GM10847 (cell line): ENCODE results near the gene KRTAP24-1.

ENCODE experiments used
- POLR2A ChIP-seq: IDR thresholded peaks from 2 replicates; pipeline ENCODE4 v1.6.1; 2011; ENCODE audit not compliant: insufficient read length; ENCODE audit errors: extremely low read depth

KRTAP24-1 gene

GRCh38 chr21:30282850-30283249 lies at the start of gene KRTAP24-1:
Gene KRTAP24-1 (minus strand): TSS chr21:30282950. CDS start chr21:30282932, 18 bp downstream.
- no peak for TF ChIP-seq POLR2A

GRCh38 chr21:30329203-30329875 lies 46.6 kb upstream of the KRTAP24-1 start:
- no peak for TF ChIP-seq POLR2A

- no peak for TF ChIP-seq POLR2A
Measured at GRCh38 chr21:30326390-30326789, 43.6 kb upstream of the KRTAP24-1 start.

- TF ChIP-seq POLR2A = no peak
Measured at GRCh38 chr21:30320215-30320614, 37.5 kb upstream of the KRTAP24-1 start, which contains the start of gene KRTAP26-1. Gene KRTAP26-1 (minus strand): TSS chr21:30320315. CDS start chr21:30320035, 280 bp downstream.

GRCh38 chr21:30315701-30316100 lies 33.0 kb upstream of the KRTAP24-1 start:
- TF ChIP-seq POLR2A = no peak

- no peak for TF ChIP-seq POLR2A
Measured at GRCh38 chr21:30306884-30307283, 24.1 kb upstream of the KRTAP24-1 start.

- no peak for TF ChIP-seq POLR2A
Measured at GRCh38 chr21:30305136-30305535, 22.4 kb upstream of the KRTAP24-1 start.

- no peak for TF ChIP-seq POLR2A
Measured at GRCh38 chr21:30289215-30289614, 6.5 kb upstream of the KRTAP24-1 start, which contains the start of gene KRTAP25-1. Gene KRTAP25-1 (minus strand): TSS chr21:30289514. CDS start chr21:30289490, 24 bp downstream.

GRCh38 chr21:30271611-30272010 lies 11.1 kb downstream of the KRTAP24-1 start:
- no peak for TF ChIP-seq POLR2A

GRCh38 chr21:30271156-30271555 lies 11.6 kb downstream of the KRTAP24-1 start:
- no peak for TF ChIP-seq POLR2A

GRCh38 chr21:30269803-30270530 lies 12.8 kb downstream of the KRTAP24-1 start:
- TF ChIP-seq POLR2A = no peak

GRCh38 chr21:30268608-30269197 lies 14.0 kb downstream of the KRTAP24-1 start:
- TF ChIP-seq POLR2A = no peak

- no peak for TF ChIP-seq POLR2A
Measured at GRCh38 chr21:30257773-30258172, 25.0 kb downstream of the KRTAP24-1 start.

GRCh38 chr21:30256100-30256499 lies 26.6 kb downstream of the KRTAP24-1 start:
- TF ChIP-seq POLR2A = no peak

GRCh38 chr21:30255679-30256078 lies 27.1 kb downstream of the KRTAP24-1 start:
- no peak for TF ChIP-seq POLR2A

GRCh38 chr21:30251781-30252180 lies 31.0 kb downstream of the KRTAP24-1 start:
- no peak for TF ChIP-seq POLR2A
